Ramos (cell line): ENCODE results near the gene TFCP2.
"Not testable (repeated sequence)": the region's sequence is repeated elsewhere in the genome, so short reads cannot be mapped to it uniquely, and the experiment has no call there.

ENCODE experiments used
- in situ Hi-C: fragments of 300-500 bp; cut with MboI; formaldehyde crosslinking; loops from one replicate; pipeline ENCODE4 v1.14.3; 2022; ENCODE audit warnings: low sequenced_read_pairs; ENCODE audit not compliant: unreplicated experiment

Gene TFCP2, protein sequence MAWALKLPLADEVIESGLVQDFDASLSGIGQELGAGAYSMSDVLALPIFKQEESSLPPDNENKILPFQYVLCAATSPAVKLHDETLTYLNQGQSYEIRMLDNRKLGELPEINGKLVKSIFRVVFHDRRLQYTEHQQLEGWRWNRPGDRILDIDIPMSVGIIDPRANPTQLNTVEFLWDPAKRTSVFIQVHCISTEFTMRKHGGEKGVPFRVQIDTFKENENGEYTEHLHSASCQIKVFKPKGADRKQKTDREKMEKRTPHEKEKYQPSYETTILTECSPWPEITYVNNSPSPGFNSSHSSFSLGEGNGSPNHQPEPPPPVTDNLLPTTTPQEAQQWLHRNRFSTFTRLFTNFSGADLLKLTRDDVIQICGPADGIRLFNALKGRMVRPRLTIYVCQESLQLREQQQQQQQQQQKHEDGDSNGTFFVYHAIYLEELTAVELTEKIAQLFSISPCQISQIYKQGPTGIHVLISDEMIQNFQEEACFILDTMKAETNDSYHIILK

DNA sequence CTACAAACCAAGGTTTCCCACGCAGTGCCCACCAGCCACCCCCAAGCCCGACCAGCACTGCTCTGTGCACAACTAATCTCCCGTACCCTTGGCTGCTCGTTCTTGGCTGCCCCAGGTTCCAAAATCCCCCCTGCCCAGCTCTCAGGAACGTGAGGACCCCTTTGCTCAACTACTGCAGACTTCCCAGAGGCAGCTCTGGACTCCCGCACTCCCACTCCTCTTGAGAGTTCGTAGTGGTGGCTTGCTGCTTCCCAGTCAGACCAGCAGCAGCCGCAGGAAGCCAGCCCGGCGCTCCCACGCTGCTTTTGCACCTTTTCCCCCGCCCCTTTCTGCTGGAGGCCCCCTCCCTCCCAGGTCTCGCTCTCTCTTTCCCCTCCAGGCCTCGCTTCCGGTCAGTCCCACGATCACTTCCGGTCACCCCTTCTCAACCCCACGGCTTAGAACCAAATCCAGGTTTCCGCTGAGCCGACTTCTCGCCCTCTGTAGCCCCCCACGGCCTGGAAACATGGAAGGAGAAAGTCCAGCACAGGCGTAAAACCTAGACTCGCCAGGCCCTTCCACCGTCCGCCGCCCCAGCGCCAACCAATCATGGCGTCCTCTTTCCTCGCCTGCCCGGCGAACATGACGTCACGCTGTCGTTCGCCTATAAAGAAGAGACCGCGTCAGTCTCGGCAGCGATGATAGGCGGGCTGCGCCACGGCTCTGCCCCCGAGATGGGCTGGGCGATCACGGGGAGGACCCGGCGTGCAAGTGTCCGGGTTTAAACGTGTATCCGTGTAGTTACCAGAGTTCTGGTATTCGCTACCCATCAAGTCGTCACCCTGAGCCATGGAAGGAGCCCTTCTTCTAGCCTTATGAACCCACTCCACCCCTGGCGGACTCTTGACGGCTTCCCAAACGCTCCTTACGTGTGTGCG lies at the start of gene TFCP2:
Gene TFCP2 (minus strand): TSS at position 621 of the 917 bp plus-strand sequence. CDS start 713 bp downstream, outside the sequence.
- in situ Hi-C loops: no loop called here

DNA sequence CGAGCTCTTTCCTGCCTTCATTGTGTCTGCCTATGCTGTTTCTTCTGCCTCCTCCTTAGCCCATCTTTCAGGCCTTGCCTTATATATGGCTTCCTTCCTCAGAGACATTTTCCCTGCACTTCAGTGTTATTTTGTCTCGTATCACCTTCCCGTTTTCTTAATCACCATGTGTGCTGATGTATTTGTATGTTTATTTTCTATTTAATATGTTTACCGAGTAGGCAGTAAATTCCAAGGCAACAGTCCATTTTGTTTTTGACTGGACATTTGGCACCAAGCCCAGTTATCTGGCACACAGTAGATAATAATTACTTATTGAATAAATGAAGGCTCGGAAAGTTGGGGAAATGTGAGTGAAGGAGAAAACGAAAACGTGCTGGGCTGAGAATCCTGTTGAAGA lies 49.5 kb upstream of the TFCP2 start:
- in situ Hi-C loops: no loop called here

DNA sequence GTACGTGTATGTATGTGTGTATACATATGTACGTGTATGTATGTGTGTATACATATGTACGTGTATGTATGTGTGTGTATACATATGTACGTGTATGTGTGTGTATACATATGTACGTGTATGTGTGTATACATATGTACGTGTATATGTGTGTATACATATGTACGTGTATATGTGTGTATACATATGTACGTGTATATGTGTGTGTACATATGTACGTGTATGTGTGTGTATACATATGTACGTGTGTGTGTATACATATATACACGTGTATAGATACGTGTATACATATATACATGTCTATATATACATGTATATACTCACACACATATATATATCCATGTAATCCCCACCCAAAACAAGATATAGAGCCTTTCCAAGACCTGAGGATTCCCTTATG lies 46.9 kb upstream of the TFCP2 start:
- in situ Hi-C loops: not testable (repeated sequence)

DNA sequence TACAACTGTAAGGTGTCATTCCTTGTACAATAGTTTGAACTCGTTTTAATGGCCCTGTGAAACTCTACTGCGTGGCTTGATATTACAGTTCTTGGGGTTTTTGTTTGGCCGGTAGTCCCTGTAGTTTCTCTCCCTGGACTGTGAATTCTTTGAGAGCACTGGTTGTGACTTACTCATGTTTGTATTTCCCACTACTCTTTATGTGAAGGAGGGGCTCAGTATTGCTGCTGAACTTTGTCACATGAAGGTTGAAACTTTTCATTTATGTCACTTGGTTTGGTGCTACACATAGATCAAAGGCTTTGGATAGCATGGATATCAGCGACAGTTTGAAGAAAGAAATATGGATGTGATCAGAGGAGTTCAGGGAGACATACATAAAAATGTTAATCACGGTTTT lies 46.4 kb upstream of the TFCP2 start:
- in situ Hi-C loops: no loop called here

DNA sequence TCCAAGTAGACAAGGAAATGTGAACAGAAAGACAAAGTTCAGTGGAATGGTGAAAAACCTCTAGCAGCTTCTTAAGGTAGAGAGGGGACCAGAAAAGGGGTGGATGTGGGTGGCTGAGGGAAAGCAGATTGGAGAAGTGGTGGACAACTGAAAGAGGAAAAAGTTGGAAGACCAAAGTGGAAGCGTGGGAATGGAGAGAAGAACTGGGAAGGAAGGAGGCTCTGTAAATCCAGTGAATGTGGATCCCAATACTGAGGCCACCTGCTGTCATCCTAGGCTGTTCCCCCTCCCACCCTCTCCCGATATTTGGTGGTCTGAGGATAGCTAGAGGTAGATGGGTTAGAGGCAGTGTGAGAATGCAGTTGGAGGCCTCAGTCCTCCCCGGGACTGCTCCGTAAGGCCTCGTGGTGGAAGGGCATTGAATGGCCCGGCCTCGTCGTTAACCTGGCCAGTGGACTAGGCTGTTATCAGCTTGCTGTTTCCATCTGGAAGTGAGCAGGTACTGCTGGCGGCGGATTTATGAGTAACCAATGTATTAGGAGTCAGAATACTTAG lies 45.7 kb upstream of the TFCP2 start:
- in situ Hi-C loops: no loop called here

DNA sequence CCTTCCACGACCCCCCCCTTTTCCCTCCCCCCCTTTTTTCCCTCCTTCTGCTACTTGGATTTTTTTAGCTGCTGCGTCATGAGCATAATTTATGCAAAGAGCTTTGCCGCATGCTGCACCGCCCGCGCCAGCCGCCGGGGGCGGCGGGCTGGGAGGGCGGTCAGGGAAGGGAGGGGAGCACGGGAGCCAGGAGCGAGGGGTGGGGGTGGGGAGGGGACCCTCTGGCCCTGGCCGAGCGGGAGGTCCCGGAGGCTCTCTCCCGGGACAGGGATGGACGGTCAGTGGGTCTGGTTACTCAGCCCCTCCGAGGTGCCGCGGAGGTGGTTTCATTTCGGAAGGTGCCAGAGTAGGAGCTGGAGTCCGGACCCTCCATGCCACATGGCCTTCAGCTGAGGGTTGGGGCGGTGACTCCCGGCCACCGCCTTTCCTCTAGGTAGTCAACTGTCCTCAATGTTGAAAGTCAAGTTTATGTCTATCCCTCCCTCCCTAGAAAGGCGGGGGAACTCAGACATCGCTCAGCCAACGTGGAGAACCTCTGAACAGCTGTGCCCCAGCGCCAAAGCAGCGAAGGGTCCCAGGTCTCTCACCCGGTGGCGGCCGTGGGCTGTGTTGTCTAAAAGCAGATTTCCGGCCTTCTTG lies 45.2 kb upstream of the TFCP2 start, which contains the start of gene POU6F1:
Gene POU6F1 (minus strand): TSS at position 95 of the 639 bp plus-strand sequence. CDS start 11,226 bp downstream, outside the sequence.
- in situ Hi-C loops: no loop called here

DNA sequence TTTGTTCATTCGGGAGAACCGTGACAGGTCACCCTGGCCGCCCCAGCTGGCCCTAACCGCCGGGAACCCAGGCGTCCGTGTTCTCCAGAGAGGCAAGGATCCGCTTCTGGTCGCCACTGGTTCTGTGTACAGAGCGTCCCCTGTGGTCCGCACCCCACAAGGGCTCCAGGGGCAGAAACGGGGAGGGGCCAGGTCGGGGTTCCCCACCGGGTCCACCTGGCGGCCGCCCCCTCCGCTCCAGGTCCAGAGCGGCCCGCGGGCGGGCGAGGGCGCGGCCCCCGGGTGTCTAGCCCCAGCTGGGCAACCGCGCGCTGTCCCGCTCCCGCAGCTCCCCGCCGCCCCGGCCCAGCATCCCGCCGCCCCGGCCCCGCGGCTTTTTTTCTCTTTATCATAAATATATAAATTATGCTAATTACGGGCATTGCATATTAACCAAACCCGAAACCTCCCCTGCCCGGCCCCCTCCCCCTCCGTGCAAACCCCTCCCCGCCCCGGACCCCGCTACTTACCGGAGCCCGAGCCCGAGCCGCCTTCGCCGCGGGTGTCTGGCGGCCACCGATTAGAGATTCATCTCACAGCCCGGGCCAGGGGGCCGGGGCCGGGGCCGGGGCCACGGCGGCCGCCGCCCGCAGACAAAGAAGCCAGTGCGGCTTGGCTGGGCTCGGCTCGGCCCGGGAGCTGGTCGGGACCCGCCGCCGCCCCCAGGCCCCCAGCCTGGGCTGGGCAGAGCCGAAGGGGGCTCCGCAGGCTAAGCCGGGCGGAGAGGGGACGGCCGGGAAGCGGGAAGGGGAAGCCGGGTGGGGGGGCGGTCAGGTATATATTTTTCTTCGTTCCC lies 44.4 kb upstream of the TFCP2 start:
- in situ Hi-C loops: no loop called here

DNA sequence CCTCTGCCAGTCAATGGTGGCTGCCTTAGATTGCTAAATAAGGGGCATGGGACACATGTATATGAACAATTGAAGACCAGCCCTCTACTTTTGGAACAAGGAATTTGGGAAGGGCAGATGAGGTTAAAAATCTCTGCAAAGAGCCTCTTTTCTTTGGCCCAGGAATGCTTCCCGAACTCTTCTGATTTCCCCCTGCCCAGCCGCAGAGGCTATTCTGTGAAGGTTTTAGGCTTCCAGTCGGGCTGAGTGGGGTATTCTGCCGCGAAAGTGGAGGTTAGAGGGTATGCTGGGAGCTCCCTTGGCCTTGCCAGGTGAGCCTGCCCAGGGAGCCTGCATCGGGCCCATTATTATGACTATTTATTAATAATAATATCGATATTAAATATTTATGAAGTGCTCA lies 43.7 kb upstream of the TFCP2 start:
- in situ Hi-C loops: no loop called here

DNA sequence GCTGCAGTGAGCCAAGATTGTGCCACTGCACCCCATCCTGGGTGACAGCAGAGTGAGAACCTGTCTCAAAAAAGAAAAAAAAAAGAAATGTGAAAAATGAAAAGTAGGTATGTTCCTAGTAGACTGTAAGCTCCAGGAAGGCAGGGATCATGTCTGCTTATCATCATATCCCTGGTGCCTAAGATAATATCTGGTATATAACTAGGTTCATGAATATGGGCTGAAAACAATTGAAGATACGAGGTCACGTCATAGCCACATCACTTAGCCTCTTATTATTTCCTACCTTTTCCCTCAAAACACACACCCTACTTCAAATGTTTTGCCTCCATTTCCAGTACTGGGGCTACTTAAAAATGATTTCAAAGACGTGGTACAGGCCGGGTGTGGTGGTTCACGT lies 42.0 kb upstream of the TFCP2 start:
- in situ Hi-C loops: no loop called here

DNA sequence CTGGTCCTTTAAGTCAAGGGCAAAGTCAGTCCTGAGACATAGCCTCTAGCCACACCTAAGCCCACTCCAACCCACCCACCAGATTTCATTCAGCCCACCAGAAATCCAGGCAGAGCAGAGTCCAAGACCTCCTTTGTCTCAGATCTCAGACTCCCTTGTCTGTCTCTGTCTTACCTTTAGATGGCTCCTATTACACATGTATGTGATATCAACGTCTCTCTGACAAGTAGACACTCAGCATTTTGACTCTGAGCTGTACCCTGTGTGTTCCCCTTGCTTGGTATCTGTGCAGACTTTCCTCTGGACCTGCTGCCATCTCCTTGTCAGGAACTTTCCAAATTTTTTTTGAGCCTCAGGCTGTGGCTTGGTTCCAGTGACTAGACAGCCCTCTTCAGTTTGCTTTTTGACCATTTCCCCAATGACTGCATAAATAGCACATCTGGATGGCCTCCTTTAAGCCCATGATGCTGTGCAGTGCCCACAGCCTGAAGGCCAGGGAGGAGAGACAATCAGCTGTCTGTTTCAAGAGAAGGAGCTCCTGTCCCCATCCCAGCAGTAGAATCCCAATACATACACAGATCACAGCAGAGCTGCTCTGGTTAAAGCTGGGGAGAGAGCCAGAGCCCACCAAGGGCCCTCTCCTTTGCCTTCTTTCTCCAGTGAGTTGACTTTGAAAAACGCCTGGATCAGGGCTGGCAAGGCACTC lies 37.9 kb upstream of the TFCP2 start:
- in situ Hi-C loops: no loop called here

DNA sequence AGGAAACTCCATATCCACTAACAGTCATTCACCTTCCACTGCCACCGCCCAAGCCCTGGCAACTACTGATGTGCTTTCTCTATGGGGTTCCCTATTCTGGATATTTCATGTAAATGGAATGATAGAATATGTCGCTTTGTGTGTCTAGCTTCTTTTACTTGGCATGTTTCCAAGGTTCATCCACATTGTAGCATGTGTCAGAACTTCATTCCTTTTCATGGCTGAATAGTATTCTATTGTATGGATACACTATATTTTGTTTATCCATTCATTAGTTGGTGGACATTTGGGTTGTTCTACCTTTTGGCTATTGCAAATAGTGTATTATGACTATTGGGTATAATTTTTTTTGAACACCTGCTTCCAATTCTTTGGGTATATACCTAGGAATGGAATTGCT lies 36.3 kb upstream of the TFCP2 start:
- in situ Hi-C loops: no loop called here

DNA sequence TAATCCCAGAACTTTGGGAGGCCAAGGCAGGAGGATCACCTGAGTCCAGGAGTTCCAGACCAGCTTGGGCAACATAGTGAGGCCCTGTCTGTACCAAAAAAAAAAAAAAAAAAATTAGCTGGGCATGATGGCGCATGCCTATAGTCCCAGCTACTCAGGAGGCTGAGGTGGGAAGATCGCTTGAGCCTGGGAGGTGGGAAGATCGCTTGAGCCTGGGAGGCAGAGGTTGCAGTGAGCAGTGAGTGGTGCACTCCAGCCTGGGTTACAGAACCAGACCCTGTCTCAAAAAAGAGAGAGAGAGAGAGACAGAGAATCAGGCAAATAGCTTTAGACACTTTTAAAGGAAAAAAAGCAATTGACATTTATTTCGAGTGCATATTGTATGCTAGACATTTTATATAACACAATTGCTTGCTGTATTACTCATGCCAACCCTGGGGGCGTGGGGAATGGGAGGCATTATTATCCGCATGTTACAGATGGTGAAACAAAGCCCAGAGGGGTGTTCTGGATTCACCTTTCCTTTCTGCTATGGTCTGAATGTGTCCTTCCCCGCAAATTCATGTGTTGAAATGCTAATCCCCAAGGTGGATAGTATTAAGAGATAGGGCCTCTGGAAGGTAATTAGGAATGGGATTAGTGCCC lies 35.2 kb upstream of the TFCP2 start:
- in situ Hi-C loops: no loop called here

DNA sequence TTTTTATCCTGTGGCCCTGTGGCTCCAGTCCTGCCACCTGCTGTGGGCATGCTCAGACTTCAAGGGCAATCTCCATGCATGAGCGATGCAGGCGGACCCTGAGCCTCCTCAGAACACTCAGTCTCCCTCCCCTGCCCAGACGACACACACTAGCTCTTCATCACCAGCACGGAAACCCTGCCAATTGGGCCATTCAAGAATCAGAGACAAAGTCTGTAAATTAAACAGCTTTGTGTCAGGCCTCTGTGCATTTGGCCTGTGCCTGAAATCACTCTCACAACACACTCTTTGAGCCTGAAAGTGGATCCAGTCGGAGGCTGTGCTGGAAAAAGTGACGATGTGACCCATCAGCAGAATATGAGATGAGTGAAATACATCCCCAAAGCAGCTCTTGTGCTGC lies 32.4 kb upstream of the TFCP2 start:
- in situ Hi-C loops: no loop called here

DNA sequence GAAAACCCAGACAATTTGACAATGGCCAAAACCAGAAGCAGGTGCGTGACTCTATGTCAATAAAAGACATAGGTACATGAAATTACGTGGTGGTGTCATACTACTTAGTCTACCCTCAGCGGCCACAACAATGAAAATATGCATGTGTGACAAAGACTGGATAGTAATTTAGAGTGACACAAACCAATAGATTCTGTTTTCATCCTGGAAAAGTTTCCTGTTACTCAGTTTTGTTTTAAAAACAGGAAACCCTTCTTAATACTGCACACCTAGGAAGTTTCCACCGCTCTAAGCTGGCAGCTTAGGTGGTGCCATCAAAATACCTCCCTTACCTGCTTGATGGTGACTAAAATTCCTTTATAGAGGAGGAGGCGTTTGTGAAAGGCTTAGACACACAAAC lies 29.8 kb upstream of the TFCP2 start:
- in situ Hi-C loops: no loop called here

DNA sequence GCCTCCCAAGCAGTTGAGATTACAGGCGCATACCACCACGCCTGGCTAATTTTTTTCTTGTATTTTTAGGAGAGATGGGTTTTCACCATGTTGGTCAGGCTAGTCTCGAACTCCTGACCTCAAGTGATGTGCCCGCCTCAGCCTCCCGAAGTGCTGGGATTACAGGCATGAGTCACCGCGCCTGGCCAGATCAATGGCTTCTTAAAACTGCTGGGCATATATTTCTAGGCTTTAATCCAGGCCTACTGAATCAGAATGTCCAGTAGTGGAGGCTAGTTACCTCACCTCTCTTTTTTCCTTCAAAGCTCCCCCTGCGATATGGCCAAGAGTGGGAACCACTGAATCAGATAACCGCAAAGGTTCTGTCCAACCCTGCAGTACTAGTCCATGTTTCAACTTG lies 27.9 kb upstream of the TFCP2 start:
- in situ Hi-C loops: no loop called here

DNA sequence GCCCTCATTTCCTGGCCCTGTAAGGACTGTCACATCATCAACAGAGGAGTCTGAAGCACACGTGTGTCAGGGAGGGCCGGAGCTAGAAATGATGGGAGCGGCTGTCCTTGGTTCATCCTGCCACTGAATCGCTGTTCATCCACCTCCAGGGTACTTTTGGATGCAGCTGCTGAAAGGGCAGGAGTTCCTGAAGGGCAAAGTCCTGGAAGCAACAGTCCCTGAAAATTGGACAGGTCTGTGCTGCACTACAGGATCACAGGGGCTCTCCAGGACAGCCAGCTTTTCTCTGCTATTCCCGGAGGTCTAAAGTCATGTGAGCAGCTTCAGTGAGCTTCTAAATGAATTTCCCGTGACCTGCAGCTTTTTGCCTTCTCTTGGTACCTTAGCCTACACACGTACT lies 27.2 kb upstream of the TFCP2 start:
- in situ Hi-C loops: no loop called here

DNA sequence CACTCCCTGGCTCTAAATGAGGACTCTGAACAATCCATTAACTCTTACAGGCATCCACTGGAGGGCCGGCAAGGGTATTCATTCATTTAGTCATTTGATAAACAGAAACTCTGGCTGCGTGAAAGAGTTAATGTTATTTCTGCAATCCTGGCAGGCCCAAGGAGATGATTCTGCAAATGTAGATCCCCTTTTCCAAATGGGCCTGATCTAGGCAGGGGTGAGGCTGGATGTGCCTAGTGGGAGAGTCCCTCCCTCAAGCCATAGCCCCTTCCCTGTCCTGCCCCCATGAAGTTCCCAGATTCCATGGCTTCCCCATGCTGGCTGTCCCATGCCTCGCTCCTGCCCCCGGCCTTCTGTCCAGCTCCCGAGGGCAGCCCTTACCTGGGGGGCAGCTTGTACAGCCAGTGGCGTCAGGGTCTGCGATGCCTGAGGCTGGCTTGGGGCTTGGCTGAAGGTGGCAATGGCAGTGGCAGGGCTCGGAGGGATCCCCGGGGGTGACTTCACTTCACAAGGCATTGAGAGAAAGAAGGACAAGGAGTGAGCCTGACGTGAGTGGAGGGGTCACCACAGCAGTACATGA lies 26.5 kb upstream of the TFCP2 start:
- in situ Hi-C loops: no loop called here
